Mesenchymal stem cell (in vitro differentiated cells and primary cell): Measurements from ENCODE around the gene CELF2.

Experiments
- DNase-seq: peaks from one replicate; pipeline ENCODE4 v3.0.0-alpha.2; 2013
- H2AFZ ChIP-seq: one replicate; pipeline ENCODE4 v1.6.1; 2013; ENCODE audit warnings: low read depth, mild to moderate bottlenecking, control low read depth, inconsistent platforms, low read length, moderate library complexity
- H2AK5ac ChIP-seq: 2 replicates; pipeline ENCODE4 v1.6.1; 2013; ENCODE audit warnings: low read length, moderate library complexity, mild to moderate bottlenecking, inconsistent platforms; ENCODE audit not compliant: severe bottlenecking
- H2BK120ac ChIP-seq: one replicate; pipeline ENCODE4 v1.6.1; 2013; ENCODE audit warnings: low read depth, mild to moderate bottlenecking, inconsistent platforms, low read length, moderate library complexity
- H2BK12ac ChIP-seq, 2 experiments: one replicate each; pipeline ENCODE4 v1.6.1; 2013; ENCODE audit warnings: inconsistent platforms in 2 of 2, low read length in 2 of 2, mild to moderate bottlenecking in 2 of 2, moderate library complexity in 2 of 2, control low read depth in 1 of 2
- H2BK15ac ChIP-seq: one replicate; pipeline ENCODE4 v1.6.1; 2013; ENCODE audit warnings: mild to moderate bottlenecking, low read depth, inconsistent platforms; ENCODE audit not compliant: poor library complexity, severe bottlenecking
- H2BK5ac ChIP-seq: 2 replicates; pipeline ENCODE4 v1.6.1; 2013; ENCODE audit warnings: low read depth, mild to moderate bottlenecking, low read length, control low read depth, inconsistent platforms; ENCODE audit not compliant: poor library complexity, severe bottlenecking
- H3K14ac ChIP-seq, 2 experiments: one replicate each; pipeline ENCODE4 v1.6.1; 2013; ENCODE audit warnings: inconsistent platforms in 2 of 2, low read length in 2 of 2, control low read depth in 1 of 2, mild to moderate bottlenecking in 1 of 2, moderate library complexity in 1 of 2
- H3K18ac ChIP-seq, 2 experiments: one replicate each; pipeline ENCODE4 v1.6.1; 2013; ENCODE audit warnings: inconsistent platforms in 2 of 2, low read length in 2 of 2, control low read depth in 1 of 2, low read depth in 1 of 2, mild to moderate bottlenecking in 1 of 2
- H3K23ac ChIP-seq, 2 experiments: one replicate each; pipeline ENCODE4 v1.6.1; 2013; ENCODE audit warnings: inconsistent platforms in 2 of 2, low read length in 2 of 2, mild to moderate bottlenecking in 2 of 2, moderate library complexity in 2 of 2, control low read depth in 1 of 2
- H3K27ac ChIP-seq: 2 replicates; pipeline ENCODE4 v1.5.1; 2013; ENCODE audit warnings: mild to moderate bottlenecking, moderate library complexity, low read length, control low read depth, inconsistent platforms; ENCODE audit not compliant: poor library complexity, severe bottlenecking
- H3K27me3 ChIP-seq, 2 experiments: 2 replicates each; pipeline versions ENCODE4 v1.6.1 to v1.7.0; 2013; ENCODE audit warnings: low read length in 2 of 2, mild to moderate bottlenecking in 2 of 2, moderate library complexity in 2 of 2, control low read depth in 1 of 2, inconsistent platforms in 1 of 2; ENCODE audit not compliant: control insufficient read depth in 1 of 2, insufficient read depth in 1 of 2
- H3K36me3 ChIP-seq, 2 experiments: 2 replicates each; pipeline versions ENCODE4 v1.6.1 to v1.7.0; 2013; ENCODE audit warnings: low read length in 2 of 2, control low read depth in 1 of 2, inconsistent platforms in 1 of 2, low read depth in 1 of 2, mild to moderate bottlenecking in 1 of 2; ENCODE audit not compliant: insufficient read depth in 2 of 2, control insufficient read depth in 1 of 2
- H3K4ac ChIP-seq, 2 experiments: one replicate each; pipeline ENCODE4 v1.6.1; 2013; ENCODE audit warnings: inconsistent platforms in 2 of 2, low read length in 2 of 2, mild to moderate bottlenecking in 2 of 2, moderate library complexity in 2 of 2, control low read depth in 1 of 2, low read depth in 1 of 2
- H3K4me1 ChIP-seq: 2 replicates; pipeline ENCODE4 v1.6.1; 2013; ENCODE audit warnings: low read depth, low read length, control low read depth; ENCODE audit not compliant: control insufficient read depth, insufficient read depth
- H3K4me2 ChIP-seq: 2 replicates; pipeline ENCODE4 v1.6.1; 2013; ENCODE audit warnings: low read length, mild to moderate bottlenecking, inconsistent platforms; ENCODE audit not compliant: poor library complexity, severe bottlenecking
- H3K4me3 ChIP-seq, 2 experiments: 2 replicates each; pipeline versions ENCODE4 v1.5.1 to v1.7.0; 2013; ENCODE audit warnings: low read length in 2 of 2, mild to moderate bottlenecking in 2 of 2, control low read depth in 1 of 2, low read depth in 1 of 2; ENCODE audit not compliant: insufficient read depth in 1 of 2
- H3K79me1 ChIP-seq: replicated peaks from 2 replicates; pipeline ENCODE4 v1.6.1; 2013; ENCODE audit warnings: mild to moderate bottlenecking, control low read depth, low read length, inconsistent platforms; ENCODE audit not compliant: poor library complexity, severe bottlenecking
- H3K9ac ChIP-seq: 2 replicates; pipeline ENCODE4 v1.7.0; 2013; ENCODE audit warnings: mild to moderate bottlenecking, low read length, moderate library complexity
- H3K9me3 ChIP-seq: 2 replicates; pipeline ENCODE4 v1.7.0; 2013; ENCODE audit warnings: mild to moderate bottlenecking, low read length; ENCODE audit not compliant: control insufficient read depth
- H4K8ac ChIP-seq: one replicate; pipeline ENCODE4 v1.6.1; 2013; ENCODE audit warnings: inconsistent platforms, mild to moderate bottlenecking, low read length, moderate library complexity
- H4K91ac ChIP-seq: one replicate; pipeline ENCODE4 v1.6.1; 2013; ENCODE audit warnings: mild to moderate bottlenecking, low read length, inconsistent platforms
- WGBS: methylation state at CpG from one replicate; pipeline ENCODE4 v1.1.7; 2013; ENCODE audit warnings: mixed read lengths; 5-methylcytosine and 5-hydroxymethylcytosine counted together

Gene CELF2

GRCh38 chr10:11256896-11257295, 239.2 kb downstream of the CELF2 start:
- DNase-seq, result no peak
- Histone ChIP-seq H3K14ac (no peak overlapping the region), H2AK5ac (no peak overlapping the region), H3K36me3 (peaks cover 43 to 74% of the 10 kb centered on the region in 2 experiments), H3K4ac (no peak overlapping the region), H3K4me2 (no peak overlapping the region), H4K8ac (no peak overlapping the region), H3K9ac (no peak overlapping the region), H3K4me1 (no peaks in the 10 kb centered on the region), H2BK15ac (no peak overlapping the region), H3K9me3 (no peaks in the 10 kb centered on the region), H2AFZ (no peak overlapping the region), H3K23ac (no peak overlapping the region), H3K4me3 (no peak overlapping the region), H3K27ac (no peak overlapping the region), H2BK12ac (no peak overlapping the region), H2BK120ac (no peak overlapping the region), H3K27me3 (no peaks in the 10 kb centered on the region), H2BK5ac (no peak overlapping the region), H4K91ac (no peak overlapping the region), H3K18ac (no peak overlapping the region), H3K79me1 (peaks cover 4% of the 10 kb centered on the region)
- 94% methylated on average over 11 of the region's 13 CpGs for WGBS

DNA sequence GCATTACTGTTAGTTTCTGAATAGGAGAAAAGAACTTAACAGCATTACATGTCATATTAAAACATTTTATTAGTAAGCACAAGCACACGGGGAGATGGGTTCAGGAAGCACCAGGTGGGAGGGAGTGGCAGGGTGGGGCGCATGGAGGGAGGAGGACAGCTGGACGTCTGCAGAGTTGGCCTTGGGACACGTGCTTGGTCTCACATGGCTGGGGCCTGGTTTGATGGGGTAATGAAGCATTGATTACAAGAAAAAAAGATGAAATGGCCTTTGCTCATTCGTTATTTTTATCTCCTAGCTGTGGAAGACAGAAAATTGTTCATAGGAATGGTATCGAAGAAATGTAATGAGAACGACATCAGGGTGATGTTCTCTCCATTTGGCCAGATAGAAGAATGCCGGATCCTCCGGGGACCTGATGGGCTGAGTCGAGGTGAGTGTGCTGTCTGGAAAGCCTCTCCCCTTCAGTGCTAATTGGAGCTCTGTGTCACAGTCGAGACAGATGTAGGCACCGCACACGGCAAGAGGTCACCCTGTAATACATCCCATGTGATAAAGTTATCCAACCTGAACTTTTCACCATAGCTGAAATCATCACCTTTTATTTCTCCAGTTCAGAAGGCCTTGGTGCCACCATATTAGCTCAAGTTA, 239.9 kb downstream of the CELF2 start:
- H3K9ac ChIP-seq, result no peak overlapping the region
- no peak overlapping the region for H3K18ac ChIP-seq
- H3K14ac ChIP-seq, result no peak overlapping the region
- H3K27ac ChIP-seq, result no peak overlapping the region
- no peak overlapping the region for H3K4me3 ChIP-seq
- H4K91ac ChIP-seq, result no peak overlapping the region
- no peak overlapping the region for H3K4me2 ChIP-seq
- DNase-seq, result no peak
- H4K8ac ChIP-seq, result no peak overlapping the region
- H3K4ac ChIP-seq, result no peak overlapping the region
- no peak overlapping the region for H2AK5ac ChIP-seq
- H2BK12ac ChIP-seq, result no peak overlapping the region
- no peak overlapping the region for H3K23ac ChIP-seq
- no peak overlapping the region for H2BK5ac ChIP-seq
- H2BK120ac ChIP-seq, result no peak overlapping the region
- H3K79me1 ChIP-seq, result peaks cover 4% of the 10 kb centered on the region
- no peak overlapping the region for H2AFZ ChIP-seq
- no peaks in the 10 kb centered on the region for H3K4me1 ChIP-seq
- H2BK15ac ChIP-seq, result no peak overlapping the region
- 89% methylated on average over 13 of the region's 13 CpGs for WGBS
- H3K36me3 ChIP-seq, result peaks cover 40 to 77% of the 10 kb centered on the region in 2 experiments
- H3K27me3 ChIP-seq, result no peaks in the 10 kb centered on the region
- H3K9me3 ChIP-seq, result no peaks in the 10 kb centered on the region

GRCh38 chr10:11260170-11260569, 242.5 kb downstream of the CELF2 start:
- Histone ChIP-seq H2BK5ac (no peak overlapping the region), H2BK15ac (no peak overlapping the region), H3K27ac (no peak overlapping the region), H3K27me3 (no peaks in the 10 kb centered on the region), H2AK5ac (no peak overlapping the region), H2AFZ (no peak overlapping the region), H3K79me1 (peaks cover 1% of the 10 kb centered on the region), H3K9ac (no peak overlapping the region), H3K4me1 (no peaks in the 10 kb centered on the region), H2BK12ac (no peak overlapping the region), H3K9me3 (no peaks in the 10 kb centered on the region), H3K4me3 (no peak overlapping the region), H3K4ac (no peak overlapping the region), H4K8ac (no peak overlapping the region), H3K36me3 (peaks cover 30 to 83% of the 10 kb centered on the region in 2 experiments), H3K4me2 (no peak overlapping the region), H4K91ac (no peak overlapping the region), H3K14ac (no peak overlapping the region), H3K23ac (no peak overlapping the region), H2BK120ac (no peak overlapping the region), H3K18ac (no peak overlapping the region)
- whole genome bisulfite sequencing, result 84% methylated on average over 9 of the region's 9 CpGs
- no peak for DNase-seq

DNA sequence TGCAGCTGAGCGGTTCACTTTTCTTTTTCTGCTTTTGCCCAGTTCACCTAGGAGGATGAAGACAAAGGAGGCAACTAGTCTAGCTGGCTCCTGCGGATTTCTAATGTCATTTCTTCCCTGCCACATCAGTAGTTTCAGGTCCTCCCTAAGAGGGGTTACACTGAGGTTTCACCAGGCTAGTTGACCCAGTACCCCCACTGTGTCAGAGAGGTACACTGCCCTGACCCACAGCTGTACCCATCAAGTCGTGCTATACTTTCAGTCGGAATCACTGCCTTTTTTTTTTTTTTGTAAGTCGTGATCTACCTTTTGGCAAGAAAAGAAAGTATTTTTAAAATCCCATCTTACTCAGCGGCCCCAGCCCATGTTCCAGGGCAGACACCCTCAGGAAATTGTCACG, 243.5 kb downstream of the CELF2 start:
- no peak overlapping the region for H2BK120ac ChIP-seq
- H3K36me3 ChIP-seq, result peaks cover 26 to 74% of the 10 kb centered on the region in 2 experiments
- H2BK5ac ChIP-seq, result no peak overlapping the region
- H2AFZ ChIP-seq, result no peak overlapping the region
- no peak overlapping the region for H3K27ac ChIP-seq
- 93% methylated on average over 7 of the region's 7 CpGs for WGBS
- H3K18ac ChIP-seq, result no peak overlapping the region
- no peak overlapping the region for H3K9ac ChIP-seq
- H3K23ac ChIP-seq, result no peak overlapping the region
- no peak overlapping the region for H3K14ac ChIP-seq
- no peaks in the 10 kb centered on the region for H3K4me1 ChIP-seq
- DNase-seq, result no peak
- no peak overlapping the region for H4K8ac ChIP-seq
- H3K9me3 ChIP-seq, result no peaks in the 10 kb centered on the region
- no peak overlapping the region for H2AK5ac ChIP-seq
- H2BK15ac ChIP-seq, result no peak overlapping the region
- H2BK12ac ChIP-seq, result no peak overlapping the region
- H3K27me3 ChIP-seq, result no peaks in the 10 kb centered on the region
- no peak overlapping the region for H3K4me2 ChIP-seq
- H3K79me1 ChIP-seq, result no peaks in the 10 kb centered on the region
- no peak overlapping the region for H3K4ac ChIP-seq
- no peak overlapping the region for H3K4me3 ChIP-seq
- no peak overlapping the region for H4K91ac ChIP-seq
